Prostate gland (tissue), 2 donors: Measurements from ENCODE around the gene SLAIN1. TPM values are rescaled to one million over a fixed set of nuclear protein-coding genes. Genes with fewer than 3 reads are reported as not detected.

ENCODE experiments used
- DNase-seq: peaks from one replicate; pipeline ENCODE4 v3.0.0-alpha.2; 2019; ENCODE audit warnings: low spot score
- H3K27ac ChIP-seq, 2 donors: fragments of 200-600 bp; sonication (generic); 2 replicates each; pipeline ENCODE4 v1.5.1; 2017 to 2019
- H3K27me3 ChIP-seq: fragments of 200-600 bp; sonication (generic); replicated peaks from 2 replicates; pipeline ENCODE4 v1.5.1; 2019; ENCODE audit not compliant: insufficient read depth
- H3K36me3 ChIP-seq, 2 donors: fragments of 200-600 bp; sonication (generic); 1 replicate in 1 of 2; 2 replicates in 1 of 2; pipeline versions ENCODE4 v1.5.1 to v1.8.1; 2017 to 2019
- H3K4me1 ChIP-seq: fragments of 200-600 bp; sonication (generic); replicated peaks from 2 replicates; pipeline ENCODE4 v1.5.1; 2019
- H3K4me3 ChIP-seq, 2 donors: fragments of 200-600 bp; sonication (generic); 2 replicates each; pipeline ENCODE4 v1.5.1; 2017 to 2019
- H3K9me3 ChIP-seq: fragments of 200-600 bp; sonication (generic); 2 replicates; pipeline ENCODE4 v1.5.1; 2017
- POLR2A ChIP-seq: fragments of 450-650 bp; IDR thresholded peaks from one replicate; pipeline ENCODE4 v1.6.1; 2016; ENCODE audit warnings: antibody characterized with exemption, mild to moderate bottlenecking
- POLR2AphosphoS5 ChIP-seq: sonication (generic); formaldehyde crosslinking; IDR thresholded peaks from one replicate; pipeline ENCODE4 v1.6.1; 2017; ENCODE audit warnings: antibody characterized with exemption
- WGBS: methylation state at CpG from one replicate; pipeline ENCODE4 v1.1.5; 2018; 5-methylcytosine and 5-hydroxymethylcytosine counted together
- intact Hi-C: fragments of 100-400 bp; cut with DNase I; formaldehyde crosslinking; loops from one replicate; pipeline ENCODE4 v1.14.2; 2022
- total RNA-seq, 2 donors: library from RNA; depleted of rRNA; stranded (reverse); fragments of >200 nt; gene quantifications; one replicate each; pipeline ENCODE4 v1.1.0, GENCODE V29; 2016
- TF ChIP-seq, protein P1 (sequence below), 4 experiments: fragments of 200-600 bp in 2 of 4; fragments of 450-650 bp in 2 of 4; sonication (generic) in 2 of 4; IDR thresholded peaks; 1 replicate in 3 of 4; 2 replicates in 1 of 4; pipeline ENCODE4 v1.5.1; 2016 to 2019; ENCODE audit warnings: antibody characterized with exemption in 4 of 4, mild to moderate bottlenecking in 2 of 4, moderate library complexity in 2 of 4

SLAIN1 gene
- total RNA-seq, 2 donors from 2014 or later = 9.6 to 132 TPM

DNA sequence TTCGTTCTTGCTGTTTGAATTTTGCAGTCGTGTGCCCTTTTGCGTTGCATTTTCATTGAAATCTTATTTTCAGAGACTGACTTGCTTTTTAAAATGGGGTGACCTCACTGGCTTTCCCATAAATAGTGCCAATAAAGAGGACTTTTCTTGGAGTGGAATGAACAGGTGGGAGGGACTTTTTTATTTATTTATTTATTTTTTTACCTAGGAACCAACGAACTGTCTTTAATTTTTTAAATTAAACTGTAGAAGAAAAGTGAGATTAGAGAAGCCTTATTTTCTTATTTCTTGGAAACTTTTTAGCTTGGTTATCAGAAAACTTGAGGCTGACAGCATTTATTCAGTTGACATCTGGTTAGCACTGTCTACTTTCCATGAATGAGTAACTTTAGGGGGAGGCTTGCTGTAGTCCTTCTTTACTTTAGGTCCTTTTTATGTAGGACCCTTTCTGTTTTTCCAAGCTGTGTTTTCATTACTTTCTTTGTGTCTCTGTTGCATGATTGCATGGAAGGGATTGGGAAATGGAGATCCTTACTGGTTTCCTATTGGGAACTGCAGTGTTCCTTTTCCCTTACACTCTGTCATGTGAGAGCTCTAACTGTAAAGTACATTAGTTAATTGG is 1.7 kb downstream of the SLAIN1 start:
- Histone ChIP-seq H3K27me3 (no peaks in the 10 kb centered on the region), H3K27ac (no peak overlapping the region), H3K4me1 (no peaks in the 10 kb centered on the region), H3K36me3 (no peaks in the 10 kb centered on the region), H3K9me3 (no peaks in the 10 kb centered on the region), H3K4me3 (peak overlapping the region; percentile 73 to 83)
- intact Hi-C loops = no loop called here
- DNase-seq = no peak
- WGBS = 2% methylated on average over 4 of the region's 4 CpGs
- TF ChIP-seq POLR2A (no peak), POLR2AphosphoS5 (no peak)
- TF ChIP-seq, protein P1, sequence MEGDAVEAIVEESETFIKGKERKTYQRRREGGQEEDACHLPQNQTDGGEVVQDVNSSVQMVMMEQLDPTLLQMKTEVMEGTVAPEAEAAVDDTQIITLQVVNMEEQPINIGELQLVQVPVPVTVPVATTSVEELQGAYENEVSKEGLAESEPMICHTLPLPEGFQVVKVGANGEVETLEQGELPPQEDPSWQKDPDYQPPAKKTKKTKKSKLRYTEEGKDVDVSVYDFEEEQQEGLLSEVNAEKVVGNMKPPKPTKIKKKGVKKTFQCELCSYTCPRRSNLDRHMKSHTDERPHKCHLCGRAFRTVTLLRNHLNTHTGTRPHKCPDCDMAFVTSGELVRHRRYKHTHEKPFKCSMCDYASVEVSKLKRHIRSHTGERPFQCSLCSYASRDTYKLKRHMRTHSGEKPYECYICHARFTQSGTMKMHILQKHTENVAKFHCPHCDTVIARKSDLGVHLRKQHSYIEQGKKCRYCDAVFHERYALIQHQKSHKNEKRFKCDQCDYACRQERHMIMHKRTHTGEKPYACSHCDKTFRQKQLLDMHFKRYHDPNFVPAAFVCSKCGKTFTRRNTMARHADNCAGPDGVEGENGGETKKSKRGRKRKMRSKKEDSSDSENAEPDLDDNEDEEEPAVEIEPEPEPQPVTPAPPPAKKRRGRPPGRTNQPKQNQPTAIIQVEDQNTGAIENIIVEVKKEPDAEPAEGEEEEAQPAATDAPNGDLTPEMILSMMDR (IDR thresholded peaks at IDR 0.05) = no peak

DNA sequence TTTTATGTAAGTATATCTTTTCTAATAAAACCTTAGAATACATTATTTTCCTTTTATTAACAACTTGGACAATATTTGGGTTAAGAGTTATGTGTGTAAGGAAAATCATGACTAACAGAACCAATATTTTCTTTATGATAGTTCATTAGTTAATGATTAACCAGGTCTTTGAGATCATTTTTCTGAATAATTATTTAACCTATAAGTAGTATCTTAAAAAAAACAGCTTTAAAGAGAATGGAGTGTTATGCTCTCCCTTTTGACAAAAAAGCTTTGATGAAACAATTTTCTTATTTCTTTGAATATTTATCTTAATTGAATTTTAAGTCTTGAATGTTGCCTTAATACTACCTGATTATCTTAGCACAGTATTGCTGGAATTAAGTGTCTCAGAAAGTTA is 3.8 kb downstream of the SLAIN1 start:
- no peak for DNase-seq
- intact Hi-C loops = no loop called here
- no peak for TF ChIP-seq POLR2AphosphoS5
- TF ChIP-seq, protein P1 (IDR thresholded peaks at IDR 0.05) = no peak
- TF ChIP-seq POLR2A = no peak
- H3K27me3 ChIP-seq = no peaks in the 10 kb centered on the region
- H3K9me3 ChIP-seq = no peaks in the 10 kb centered on the region
- no peak overlapping the region for H3K27ac ChIP-seq
- no peaks in the 10 kb centered on the region for H3K4me1 ChIP-seq
- H3K4me3 ChIP-seq = no peak overlapping the region
- H3K36me3 ChIP-seq = no peaks in the 10 kb centered on the region

DNA sequence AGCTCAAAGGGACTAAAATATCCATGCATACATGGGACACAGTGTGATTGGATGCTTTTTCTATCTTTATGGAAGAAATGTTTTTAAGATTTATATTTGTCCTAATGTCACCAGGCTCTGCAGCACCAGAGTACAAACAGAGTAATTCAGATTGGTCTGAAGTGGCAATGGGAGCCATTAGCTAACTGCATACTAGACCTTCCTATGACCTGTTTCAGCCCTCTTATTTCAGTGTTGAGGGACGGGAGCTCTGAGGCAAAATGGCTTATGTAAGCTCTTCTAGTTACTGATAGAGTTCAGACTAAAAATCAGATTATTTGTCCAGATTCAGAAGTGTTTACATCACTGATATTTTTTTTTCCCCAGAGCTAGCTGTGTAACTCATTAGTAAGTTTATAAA is 4.9 kb downstream of the SLAIN1 start:
- no peak overlapping the region for H3K27ac ChIP-seq
- TF ChIP-seq POLR2A = no peak
- whole genome bisulfite sequencing = 94% methylated on average over 1 of the region's 1 CpG
- no peaks in the 10 kb centered on the region for H3K36me3 ChIP-seq
- intact Hi-C loops = no loop called here
- H3K4me1 ChIP-seq = no peaks in the 10 kb centered on the region
- no peaks in the 10 kb centered on the region for H3K9me3 ChIP-seq
- no peaks in the 10 kb centered on the region for H3K27me3 ChIP-seq
- no peak for DNase-seq
- no peak overlapping the region for H3K4me3 ChIP-seq

DNA sequence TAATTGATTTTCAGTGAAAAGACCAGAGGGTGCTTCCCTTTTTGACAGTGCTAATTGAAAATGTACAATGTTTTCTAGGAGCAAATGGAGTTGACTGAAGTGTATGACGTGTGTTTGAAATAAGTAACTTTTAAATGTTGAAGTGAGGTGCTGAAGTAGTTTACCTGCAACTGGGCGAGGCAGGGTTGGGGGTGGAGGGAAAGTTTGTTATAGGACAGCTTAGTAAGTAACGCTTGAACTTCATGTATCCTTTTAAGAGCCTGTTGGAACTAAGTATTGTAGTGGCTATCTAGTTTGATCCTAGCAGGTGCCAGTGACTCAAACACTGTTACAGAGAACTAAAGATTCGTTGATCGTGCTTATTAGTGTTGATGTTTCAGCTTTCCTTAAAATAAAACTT is 5.9 kb downstream of the SLAIN1 start:
- no peak overlapping the region for H3K27ac ChIP-seq
- TF ChIP-seq POLR2AphosphoS5 (no peak), POLR2A (no peak)
- TF ChIP-seq, protein P1 (IDR thresholded peaks at IDR 0.05) = no peak
- no peaks in the 10 kb centered on the region for H3K4me1 ChIP-seq
- 92% methylated on average over 5 of the region's 5 CpGs for WGBS
- DNase-seq = no peak
- intact Hi-C loops = no loop called here
- H3K9me3 ChIP-seq = no peaks in the 10 kb centered on the region
- H3K36me3 ChIP-seq = no peaks in the 10 kb centered on the region
- no peaks in the 10 kb centered on the region for H3K27me3 ChIP-seq
- H3K4me3 ChIP-seq = no peak overlapping the region

DNA sequence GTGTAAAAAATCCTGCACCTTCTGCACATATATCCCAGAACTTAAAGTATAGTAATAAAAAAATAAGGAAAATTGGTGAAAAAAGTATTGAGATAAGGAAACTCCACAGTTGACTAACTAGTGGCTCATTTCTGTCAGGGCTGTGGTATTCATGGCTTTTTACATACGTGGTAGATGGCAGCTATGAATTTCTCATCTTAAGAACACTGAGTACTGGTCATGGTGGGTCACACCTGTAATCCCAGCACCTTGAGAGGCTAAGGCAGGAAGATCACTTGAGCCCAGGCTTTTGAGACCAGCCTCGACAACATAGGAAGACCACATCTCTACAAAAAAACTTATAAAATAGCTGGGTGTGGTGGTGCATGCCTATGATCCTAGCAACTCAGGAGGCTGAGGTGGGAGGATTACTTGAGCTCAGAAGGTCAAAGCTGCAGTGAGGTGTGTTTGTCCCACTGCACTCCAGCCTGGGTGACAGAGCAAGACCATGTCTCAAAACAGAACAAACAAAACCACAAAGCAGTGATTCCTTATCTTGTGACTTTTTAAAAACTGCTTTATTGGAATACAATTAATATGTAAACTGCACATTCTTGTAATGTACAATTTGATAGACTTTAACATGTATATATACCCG is 16.8 kb downstream of the SLAIN1 start:
- 86% methylated on average over 3 of the region's 3 CpGs for WGBS
- no peak for DNase-seq
- no peaks in the 10 kb centered on the region for H3K27me3 ChIP-seq
- H3K4me3 ChIP-seq = no peak overlapping the region
- no peaks in the 10 kb centered on the region for H3K9me3 ChIP-seq
- intact Hi-C loops = no loop called here
- H3K27ac ChIP-seq = no peak overlapping the region
- H3K4me1 ChIP-seq = no peaks in the 10 kb centered on the region
- no peak for TF ChIP-seq POLR2A
- TF ChIP-seq, protein P1 (IDR thresholded peaks at IDR 0.05) = no peak
- no peak for TF ChIP-seq POLR2AphosphoS5
- no peaks in the 10 kb centered on the region for H3K36me3 ChIP-seq
